GM18858 (cell line): ENCODE results near the gene EXOC3L1.

Experiments used
- ATAC-seq: cut with Tn5 transposase; IDR thresholded peaks from one replicate; pipeline ENCODE4 v1.9.1; 2021; ENCODE audit not compliant: unreplicated experiment

The EXOC3L1 gene

DNA sequence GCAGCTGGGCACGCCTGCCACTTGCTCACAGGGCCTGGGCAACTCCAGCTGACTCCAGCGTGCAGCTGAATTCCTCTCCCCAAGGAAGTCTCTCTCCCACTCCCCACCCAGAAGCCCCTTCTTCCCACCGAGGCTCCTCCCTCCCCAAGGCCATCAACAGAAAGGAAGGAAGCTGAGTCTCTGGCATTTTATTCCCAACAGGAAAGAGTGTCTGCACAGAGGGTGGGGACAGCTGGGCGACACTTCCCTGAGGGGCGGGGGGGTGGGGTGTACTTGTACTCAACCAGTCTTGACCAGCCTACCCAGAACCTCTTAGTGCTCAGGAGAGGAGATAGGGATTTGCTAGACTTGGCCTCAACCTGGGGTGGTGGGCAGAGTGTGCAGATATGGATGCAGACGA lies at the start of gene EXOC3L1:
TSS of gene EXOC3L1 (minus strand) at position 96 of the 400 bp plus-strand sequence. CDS start 460 bp downstream, outside the sequence.
- no peak for ATAC-seq

DNA sequence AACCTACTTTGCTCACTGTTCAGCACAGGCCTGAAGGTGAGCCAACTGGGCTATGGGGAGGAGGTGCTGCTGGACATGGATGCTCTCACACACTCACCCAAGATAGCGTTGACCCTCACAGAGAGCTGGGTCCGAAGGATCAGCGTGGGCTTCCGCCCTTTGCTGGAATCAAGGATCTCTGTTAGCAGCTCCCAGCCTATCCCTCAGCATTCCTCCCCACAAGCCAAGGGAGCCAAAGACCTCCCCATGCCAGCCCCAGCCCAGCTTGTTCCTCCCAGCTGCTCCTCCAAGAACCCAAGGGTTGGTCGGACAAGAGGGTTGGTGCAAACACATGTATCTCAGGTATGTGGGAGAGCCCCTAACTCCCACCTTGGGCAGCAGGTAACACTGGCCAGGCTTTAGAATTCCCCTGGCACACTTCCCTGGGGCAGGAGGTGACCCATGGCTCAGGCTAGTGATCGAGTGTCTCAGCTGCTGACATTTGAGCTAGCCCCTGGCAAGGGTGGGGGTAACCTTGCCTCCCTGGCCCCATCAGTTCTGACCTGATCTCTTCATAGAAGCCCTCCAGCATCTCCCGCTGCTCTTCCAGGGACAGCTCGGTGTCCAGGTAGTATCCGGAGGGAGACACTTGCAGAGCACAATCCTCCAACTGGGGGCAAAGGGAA lies 49.0 kb upstream of the EXOC3L1 start:
- no peak for ATAC-seq

DNA sequence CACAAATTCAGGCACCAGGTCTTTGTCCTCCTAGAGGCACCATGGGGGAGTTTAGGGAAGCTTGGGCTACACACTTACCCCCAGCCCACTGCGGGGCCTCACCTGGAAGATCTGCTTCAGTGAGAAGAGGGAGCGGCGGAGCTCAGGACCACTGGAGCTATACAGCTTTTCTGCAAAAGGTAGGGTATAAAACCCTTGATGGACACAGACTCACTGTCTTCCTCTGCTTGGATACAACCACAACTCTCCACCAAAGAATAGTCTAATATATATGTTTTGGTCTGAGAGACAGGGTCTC lies 48.3 kb upstream of the EXOC3L1 start:
- ATAC-seq, result no peak

DNA sequence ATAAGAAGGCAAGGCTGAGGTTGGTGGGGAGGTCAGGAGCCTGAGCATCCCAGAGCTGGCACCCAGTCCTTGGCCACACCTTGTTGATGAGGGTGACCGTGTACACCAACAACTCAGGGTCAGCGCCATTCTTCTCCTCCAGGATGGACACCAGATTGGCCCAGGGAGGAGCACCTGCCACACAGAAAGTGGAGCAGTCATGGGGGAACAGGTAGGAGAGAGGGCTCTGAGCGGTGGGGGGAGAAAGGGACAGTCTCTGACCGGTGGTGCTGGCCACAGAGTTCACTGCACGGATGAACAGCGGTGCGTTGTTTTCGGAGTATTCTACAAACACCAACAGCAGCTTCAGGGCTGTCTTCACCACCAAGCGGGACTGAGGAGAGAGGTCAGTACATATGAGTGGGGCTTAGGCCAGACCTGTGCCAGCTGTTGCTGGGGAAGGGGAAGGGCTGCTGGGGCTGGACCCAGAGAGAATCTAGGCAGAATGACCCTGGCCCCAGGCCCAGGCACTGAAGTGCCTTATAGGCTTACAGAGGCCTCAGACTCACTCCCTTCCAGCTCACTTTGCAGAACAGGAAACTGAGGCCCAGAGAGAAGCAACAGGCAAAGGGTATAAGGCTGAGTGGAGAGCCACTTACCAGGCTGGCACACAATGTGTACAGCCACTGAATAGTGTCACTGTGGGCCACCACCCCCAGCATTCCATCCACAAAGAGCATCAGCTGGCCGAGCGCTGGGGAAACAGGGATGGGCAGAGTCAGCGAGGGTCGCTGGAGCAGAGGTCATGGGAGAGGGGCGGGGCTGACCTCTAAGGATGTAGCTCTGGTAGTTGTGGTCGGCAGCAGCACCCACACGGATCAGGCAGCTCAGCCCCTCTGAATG lies 47.7 kb upstream of the EXOC3L1 start:
- no peak for ATAC-seq

- no peak for ATAC-seq
Observed at GRCh38 chr16:67236563-67237395, 46.8 kb upstream of the EXOC3L1 start.

- ATAC-seq, result no peak
Observed at GRCh38 chr16:67235816-67236562, 46.1 kb upstream of the EXOC3L1 start.

- no peak for ATAC-seq
Observed at GRCh38 chr16:67234180-67234597, 44.3 kb upstream of the EXOC3L1 start.

- ATAC-seq, result no peak
Observed at GRCh38 chr16:67233596-67233995, 43.7 kb upstream of the EXOC3L1 start.

DNA sequence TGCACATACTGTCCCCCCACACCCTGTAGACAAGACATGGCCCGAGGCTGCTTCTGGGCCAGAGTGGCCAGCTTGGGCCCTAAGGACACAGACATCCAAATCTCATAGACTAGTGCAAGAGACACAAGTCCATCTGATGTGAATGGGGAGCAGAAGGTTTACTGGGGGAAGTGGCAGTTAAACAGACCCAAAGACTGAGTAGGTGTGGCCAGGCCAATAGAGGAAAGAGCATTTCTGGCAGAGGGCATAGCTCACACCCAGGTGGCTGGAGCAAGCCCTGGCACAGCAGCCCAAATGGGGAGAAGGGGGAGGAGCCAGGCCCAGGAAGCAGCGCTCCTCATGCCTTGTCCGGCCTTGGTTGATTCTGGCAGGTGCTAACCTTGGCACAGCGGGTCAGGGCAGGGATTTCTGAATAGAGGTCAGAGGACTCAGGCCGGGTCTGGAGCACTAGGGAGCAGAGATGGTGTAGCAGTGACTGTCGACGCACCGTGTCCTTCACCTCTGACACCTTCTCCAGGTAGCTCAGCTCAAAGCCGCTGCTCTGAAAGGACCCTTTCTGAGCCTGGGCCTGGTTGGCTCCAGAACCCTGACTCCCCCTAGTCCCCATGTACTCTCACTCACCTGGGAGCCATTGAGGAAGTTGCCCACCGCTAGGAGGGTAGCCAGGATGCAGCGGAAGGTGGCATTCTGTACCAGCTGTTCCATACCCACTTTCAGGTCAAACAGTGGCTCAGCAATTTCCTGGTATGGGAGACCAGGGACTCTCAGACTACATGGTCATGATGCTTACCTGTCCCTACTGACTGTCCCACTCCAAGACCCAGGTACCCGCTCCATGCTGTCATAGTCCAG lies 41.1 kb upstream of the EXOC3L1 start:
- ATAC-seq, result no peak

- ATAC-seq, result no peak
Observed at GRCh38 chr16:67229906-67230808, 40.2 kb upstream of the EXOC3L1 start.

GRCh38 chr16:67228905-67229304 lies 39.0 kb upstream of the EXOC3L1 start:
- no peak for ATAC-seq

DNA sequence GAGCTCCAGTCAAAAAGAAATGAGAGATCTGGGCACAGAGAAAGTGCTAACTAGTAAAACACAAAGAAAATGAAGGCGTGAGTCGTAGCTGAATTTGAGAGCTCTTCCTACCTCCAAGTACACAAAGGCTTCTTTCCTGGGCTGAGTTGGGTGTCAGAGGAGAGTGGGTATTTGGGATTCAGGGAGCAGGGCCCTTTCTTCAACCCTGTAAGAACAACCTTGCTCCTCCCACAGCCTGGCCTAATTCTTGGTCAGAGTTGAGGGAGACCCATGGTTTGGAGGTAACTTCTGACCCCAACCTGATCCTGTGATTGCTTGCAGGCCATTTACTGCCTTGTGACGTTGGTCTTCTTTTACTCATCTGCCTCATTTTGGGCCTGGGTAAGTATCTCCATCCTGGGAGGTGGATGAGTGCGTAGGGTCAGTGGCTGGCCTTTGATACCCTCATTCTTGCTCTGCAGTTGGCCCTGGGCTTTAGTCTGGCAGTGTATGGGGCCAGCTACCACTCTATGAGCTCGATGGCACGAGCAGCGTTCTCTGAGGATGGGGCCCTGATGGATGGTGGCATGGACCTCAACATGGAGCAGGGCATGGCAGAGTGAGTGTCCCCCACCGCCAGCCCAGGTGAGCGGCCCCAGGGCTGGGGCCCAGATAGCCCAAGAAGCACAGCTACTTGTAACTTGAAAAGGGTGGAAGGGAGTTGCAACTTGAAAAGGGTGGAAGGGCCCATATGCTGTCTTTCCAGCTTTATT lies 38.3 kb upstream of the EXOC3L1 start:
- no peak for ATAC-seq

DNA sequence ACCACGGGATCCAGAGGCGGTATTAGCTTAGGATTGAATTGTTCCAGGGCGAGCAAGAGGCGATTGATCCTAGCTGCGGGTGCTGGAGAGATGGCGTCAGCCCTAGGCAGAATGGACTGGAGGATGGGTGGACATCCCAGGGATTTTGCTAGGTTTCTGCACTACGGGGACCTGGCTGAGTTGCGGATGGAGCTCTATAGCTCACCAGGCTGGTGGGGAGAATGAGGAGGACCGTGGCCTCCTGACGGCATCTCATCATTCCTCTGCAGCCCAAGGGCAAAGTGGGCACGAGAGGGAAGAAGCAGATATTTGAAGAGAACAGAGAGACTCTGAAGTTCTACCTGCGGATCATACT lies 37.6 kb upstream of the EXOC3L1 start:
- no peak for ATAC-seq

- ATAC-seq, result peak; percentile 65
Observed at GRCh38 chr16:67226804-67227566, 37.0 kb upstream of the EXOC3L1 start, which contains the start of gene TMEM208. TMEM208 (plus strand) TSS chr16:67227130; CDS start chr16:67227219, 89 bp downstream.

GRCh38 chr16:67226295-67226803 lies 36.4 kb upstream of the EXOC3L1 start:
- ATAC-seq, result peak; percentile 10

DNA sequence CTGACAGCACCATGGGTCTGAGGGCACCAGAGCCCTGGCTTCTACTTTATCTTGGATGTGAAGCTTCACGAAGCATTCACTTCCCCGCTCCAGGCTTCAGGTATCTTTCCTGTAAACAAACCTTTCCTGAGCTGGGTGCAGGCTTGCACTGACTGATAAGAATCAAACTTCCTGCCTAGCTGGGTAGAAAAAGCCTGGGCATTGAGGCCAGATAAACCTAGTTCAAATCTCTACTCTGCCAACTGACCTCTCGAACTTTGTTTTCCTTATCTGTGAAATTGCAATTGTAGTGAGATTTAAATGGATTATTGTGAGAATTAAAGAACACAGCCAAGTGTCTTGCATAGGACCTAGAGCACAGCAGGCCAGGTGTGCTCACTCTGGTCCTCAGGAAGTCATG lies 34.1 kb upstream of the EXOC3L1 start:
- no peak for ATAC-seq
